ENCODE data around the gene BCORL1. TPM values are rescaled to one million over a fixed set of nuclear protein-coding genes. Genes with fewer than 3 reads are reported as not detected.

The BCORL1 gene
- total and polyA plus RNA-seq, 2 of the 4 experiments (the other 2 are of a cell fraction), result 0.54 to 1.6 TPM

DNA sequence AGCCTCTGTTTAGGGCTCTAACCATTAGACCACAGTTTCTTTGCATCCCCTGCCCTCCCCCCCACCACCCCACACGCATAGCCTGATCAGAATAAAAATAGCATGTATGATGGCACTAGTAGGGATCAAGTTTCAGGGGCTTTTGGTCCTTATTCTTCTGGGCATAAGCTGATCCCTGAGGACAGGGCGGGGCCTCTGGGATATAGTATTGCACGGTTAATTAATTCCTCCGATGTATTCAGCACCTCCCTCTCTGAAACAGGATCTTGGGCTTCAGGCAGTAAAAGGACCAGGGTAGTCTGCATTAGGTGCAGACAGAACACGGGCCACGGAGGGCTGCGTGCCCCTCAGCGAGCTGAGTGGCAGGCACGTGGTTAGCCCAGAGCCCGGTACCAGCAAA, 70.8 kb downstream of the BCORL1 start:
- Histone ChIP-seq H3K36me3 (ENCODE audit: control insufficient read depth, insufficient read depth, low read length) (peaks cover 13% of the 10 kb centered on the region; the same call in 1 of the 2 replicates), H2BK5ac (ENCODE audit: low read depth, low read length, poor library complexity, severe bottlenecking) (no peak overlapping the region), H3K9ac (ENCODE audit: low read depth, low read length) (no peak overlapping the region), H3K4me1 (ENCODE audit: control insufficient read depth, insufficient read depth, low read length) (peaks cover 3% of the 10 kb centered on the region; the same call in 1 of the 2 replicates), H3K4me3 (ENCODE audit: insufficient read depth, low read depth, low read length) (no peak overlapping the region), H3K56ac (ENCODE audit: extremely low read depth, insufficient read depth, low read length) (no peak overlapping the region), H3K27me3 (ENCODE audit: control insufficient read depth, insufficient read depth, low read length) (no peaks in the 10 kb centered on the region; the same call in 1 of the 2 replicates), H2BK20ac (ENCODE audit: low read depth, low read length) (no peak overlapping the region), H4K8ac (ENCODE audit: low read depth in 2 of 2, low read length in 2 of 2) (no peak overlapping the region), H3K4ac (ENCODE audit: low read depth, low read length) (no peak overlapping the region), H3K14ac (replicated peaks; ENCODE audit: low read depth, low read length) (no peak overlapping the region), H2AFZ (replicated peaks; ENCODE audit: low read length, poor library complexity) (no peak overlapping the region), H3K4me2 (ENCODE audit: low read depth, low read length) (no peak overlapping the region), H3K9me3 (ENCODE audit: control insufficient read depth, insufficient read depth, low read length) (no peaks in the 10 kb centered on the region; the same call in 1 of the 2 replicates), H2AK5ac (ENCODE audit: low read depth, low read length) (no peak overlapping the region), H4K5ac (ENCODE audit: low read depth, low read length) (no peak overlapping the region), H3K9me1 (ENCODE audit: insufficient read depth, low read length) (no peaks in the 10 kb centered on the region), H4K20me1 (ENCODE audit: insufficient read depth, low read length) (no peaks in the 10 kb centered on the region), H3K23ac (ENCODE audit: low read depth, low read length) (no peak overlapping the region), H4K91ac (ENCODE audit: insufficient read depth, low read depth, low read length) (no peak overlapping the region), H2BK15ac (ENCODE audit: low read depth, low read length) (no peak overlapping the region), H3K27ac (ENCODE audit: insufficient read depth, low read length) (no peak overlapping the region), H2BK120ac (ENCODE audit: low read depth, low read length) (no peak overlapping the region), H3K18ac (ENCODE audit: low read depth, low read length) (no peak overlapping the region), H2AK9ac (replicated peaks; ENCODE audit: low read depth, low read length, poor library complexity) (peak overlapping the region; percentile 10), H3K79me1 (ENCODE audit: low read depth in 1 of 2, low read length in 2 of 2) (no peaks in the 10 kb centered on the region)
- ATAC-seq (ENCODE audit: low read depth) (no peak), DNase-seq (no peak)
- no TSS peak for BruUV-seq (replicated peaks)
- ChIA-PET CTCF (no interaction called here), POLR2A (ENCODE audit: unreplicated experiment) (no interaction called here)
- no CpG with 5 or more reads among the region's 10 CpGs for WGBS, 2 experiments (ENCODE audit: extremely low coverage in 2 of 2, insufficient read length in 1 of 2)
- intact Hi-C loops (cut with micrococcal nuclease), result no loop called here
- TF ChIP-seq MAFK (IDR thresholded peaks at IDR 0.05; ENCODE audit: low read depth, low read length) (no peak), CEBPB (IDR thresholded peaks at IDR 0.05; ENCODE audit: low read depth, low read length) (no peak), RFX5 (IDR thresholded peaks at IDR 0.05; ENCODE audit: low read depth, low read length) (no peak), MAZ (IDR thresholded peaks at IDR 0.05; ENCODE audit: borderline replicate concordance, low read depth, low read length) (no peak), NFE2L2 (IDR thresholded peaks at IDR 0.05; ENCODE audit: low read depth, low read length) (no peak), RCOR1 (IDR thresholded peaks at IDR 0.05; ENCODE audit: insufficient replicate concordance, low read length) (no peak), CHD1 (IDR thresholded peaks at IDR 0.05; ENCODE audit: low read depth, low read length) (no peak), FOS (IDR thresholded peaks at IDR 0.05; ENCODE audit: low read depth, low read length) (no peak), POLR2A (IDR thresholded peaks at IDR 0.05; ENCODE audit: low read depth, low read length) (no peak), RAD21 (IDR thresholded peaks at IDR 0.05; ENCODE audit: low read length) (no peak), BHLHE40 (IDR thresholded peaks at IDR 0.05; ENCODE audit: low read depth, low read length) (no peak)
- TF ChIP-seq, protein P1, sequence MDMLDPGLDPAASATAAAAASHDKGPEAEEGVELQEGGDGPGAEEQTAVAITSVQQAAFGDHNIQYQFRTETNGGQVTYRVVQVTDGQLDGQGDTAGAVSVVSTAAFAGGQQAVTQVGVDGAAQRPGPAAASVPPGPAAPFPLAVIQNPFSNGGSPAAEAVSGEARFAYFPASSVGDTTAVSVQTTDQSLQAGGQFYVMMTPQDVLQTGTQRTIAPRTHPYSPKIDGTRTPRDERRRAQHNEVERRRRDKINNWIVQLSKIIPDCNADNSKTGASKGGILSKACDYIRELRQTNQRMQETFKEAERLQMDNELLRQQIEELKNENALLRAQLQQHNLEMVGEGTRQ (IDR thresholded peaks at IDR 0.05; ENCODE audit: low read depth, low read length), result no peak
- TF ChIP-seq, protein P2, sequence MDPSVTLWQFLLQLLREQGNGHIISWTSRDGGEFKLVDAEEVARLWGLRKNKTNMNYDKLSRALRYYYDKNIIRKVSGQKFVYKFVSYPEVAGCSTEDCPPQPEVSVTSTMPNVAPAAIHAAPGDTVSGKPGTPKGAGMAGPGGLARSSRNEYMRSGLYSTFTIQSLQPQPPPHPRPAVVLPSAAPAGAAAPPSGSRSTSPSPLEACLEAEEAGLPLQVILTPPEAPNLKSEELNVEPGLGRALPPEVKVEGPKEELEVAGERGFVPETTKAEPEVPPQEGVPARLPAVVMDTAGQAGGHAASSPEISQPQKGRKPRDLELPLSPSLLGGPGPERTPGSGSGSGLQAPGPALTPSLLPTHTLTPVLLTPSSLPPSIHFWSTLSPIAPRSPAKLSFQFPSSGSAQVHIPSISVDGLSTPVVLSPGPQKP (IDR thresholded peaks at IDR 0.05; ENCODE audit: borderline replicate concordance, low read depth, low read length), result no peak
- dilution Hi-C loops (cut with HindIII; ENCODE audit: low sequenced_read_pairs, unreplicated experiment), result no loop called here
- in situ Hi-C loops (cut with MboI; ENCODE audit: low sequenced_read_pairs), result no loop called here

Measured in IMR-90 (cell line).